Gastrocnemius medialis (tissue), 4 donors: ENCODE data around the gene IARS2.
A peak's percentile ranks its signal among the peaks of the same experiment; 100 is the strongest.

ENCODE experiments used
- POLR2A ChIP-seq, 2 donors: fragments of 450-650 bp; IDR thresholded peaks; one replicate each; pipeline ENCODE4 v1.6.1; 2017; ENCODE audit warnings: antibody characterized with exemption in 2 of 2, mild to moderate bottlenecking in 2 of 2, moderate library complexity in 2 of 2
- TF ChIP-seq, protein P1 (sequence below), 5 experiments: fragments of 450-650 bp in 3 of 5; fragments of 200-600 bp in 2 of 5; sonication (generic) in 2 of 5; IDR thresholded peaks in 4 of 5; conservative IDR thresholded peaks in 1 of 5; 1 replicate in 4 of 5; 2 replicates in 1 of 5; pipeline ENCODE4 v1.5.1; 2016 to 2019; ENCODE audit warnings: antibody characterized with exemption in 5 of 5, mild to moderate bottlenecking in 3 of 5, moderate library complexity in 3 of 5

DNA sequence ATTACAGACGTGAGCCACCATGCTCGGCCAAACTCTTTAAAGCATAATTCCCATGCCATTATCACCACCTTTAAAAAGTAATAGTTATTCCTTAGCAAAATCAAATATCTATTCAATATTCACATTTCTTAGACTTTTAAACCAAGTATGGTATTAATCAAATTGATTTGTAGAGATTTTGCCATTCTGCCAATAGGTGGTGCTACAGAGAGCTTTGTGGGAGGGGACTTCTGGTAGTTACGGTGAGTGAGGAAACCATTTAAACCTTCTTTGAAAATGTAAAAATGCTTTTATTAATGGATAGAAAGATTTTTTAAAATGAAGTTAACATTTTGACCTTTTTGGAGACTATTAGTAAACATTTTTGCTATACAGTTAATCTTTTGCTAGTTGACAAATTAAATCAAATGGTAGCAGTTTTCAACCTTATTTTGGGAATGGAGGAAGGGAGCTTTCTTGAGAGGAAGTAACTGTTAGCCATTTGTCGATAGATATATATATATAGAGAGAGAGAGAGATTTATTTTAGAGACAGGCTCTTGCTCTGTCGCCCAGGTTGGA is 19.3 kb downstream of the IARS2 start:
- TF ChIP-seq, protein P1, sequence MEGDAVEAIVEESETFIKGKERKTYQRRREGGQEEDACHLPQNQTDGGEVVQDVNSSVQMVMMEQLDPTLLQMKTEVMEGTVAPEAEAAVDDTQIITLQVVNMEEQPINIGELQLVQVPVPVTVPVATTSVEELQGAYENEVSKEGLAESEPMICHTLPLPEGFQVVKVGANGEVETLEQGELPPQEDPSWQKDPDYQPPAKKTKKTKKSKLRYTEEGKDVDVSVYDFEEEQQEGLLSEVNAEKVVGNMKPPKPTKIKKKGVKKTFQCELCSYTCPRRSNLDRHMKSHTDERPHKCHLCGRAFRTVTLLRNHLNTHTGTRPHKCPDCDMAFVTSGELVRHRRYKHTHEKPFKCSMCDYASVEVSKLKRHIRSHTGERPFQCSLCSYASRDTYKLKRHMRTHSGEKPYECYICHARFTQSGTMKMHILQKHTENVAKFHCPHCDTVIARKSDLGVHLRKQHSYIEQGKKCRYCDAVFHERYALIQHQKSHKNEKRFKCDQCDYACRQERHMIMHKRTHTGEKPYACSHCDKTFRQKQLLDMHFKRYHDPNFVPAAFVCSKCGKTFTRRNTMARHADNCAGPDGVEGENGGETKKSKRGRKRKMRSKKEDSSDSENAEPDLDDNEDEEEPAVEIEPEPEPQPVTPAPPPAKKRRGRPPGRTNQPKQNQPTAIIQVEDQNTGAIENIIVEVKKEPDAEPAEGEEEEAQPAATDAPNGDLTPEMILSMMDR (IDR thresholded peaks at IDR 0.05 in 4 of 5, conservative IDR thresholded peaks at IDR 0.05 in 1 of 5), result peak in 1 of 5 experiments; percentile 41
- no peak for TF ChIP-seq POLR2A (IDR thresholded peaks at IDR 0.05)
